Activated T-helper 9 cell treated with anti-CD3 and anti-CD28 coated beads, Interleukin-2, amount 50 U/mL, for 16 hours (primary cell): ENCODE measurements around the gene ADCY2.
A peak's percentile ranks its signal among the peaks of the same experiment; 100 is the strongest.

ENCODE experiments used
- DNase-seq: peaks from one replicate; pipeline ENCODE4 v3.0.0-alpha.2; 2020; ENCODE audit warnings: low read depth

The ADCY2 gene

GRCh38 chr5:7784683-7785380 is 388.9 kb downstream of the ADCY2 start:
- no peak for DNase-seq

GRCh38 chr5:7787770-7788169 is 391.8 kb downstream of the ADCY2 start:
- DNase-seq: no peak

- no peak for DNase-seq
Observed at GRCh38 chr5:7789567-7789966, 393.6 kb downstream of the ADCY2 start.

- DNase-seq: no peak
Observed at GRCh38 chr5:7793895-7794294, 398.0 kb downstream of the ADCY2 start.

GRCh38 chr5:7794311-7794710 is 398.4 kb downstream of the ADCY2 start:
- no peak for DNase-seq

- no peak for DNase-seq
Observed at GRCh38 chr5:7794823-7795222, 398.9 kb downstream of the ADCY2 start.

- DNase-seq: no peak
Observed at GRCh38 chr5:7795306-7795705, 399.4 kb downstream of the ADCY2 start.

GRCh38 chr5:7801891-7802614 is 406.1 kb downstream of the ADCY2 start:
- DNase-seq: no peak

- DNase-seq: no peak
Observed at GRCh38 chr5:7802855-7803254, 406.9 kb downstream of the ADCY2 start.

GRCh38 chr5:7803937-7804336 is 408.0 kb downstream of the ADCY2 start:
- no peak for DNase-seq

- no peak for DNase-seq
Observed at GRCh38 chr5:7805379-7805778, 409.4 kb downstream of the ADCY2 start.

GRCh38 chr5:7808998-7809397 is 413.1 kb downstream of the ADCY2 start:
- no peak for DNase-seq

GRCh38 chr5:7811715-7812114 is 415.8 kb downstream of the ADCY2 start:
- no peak for DNase-seq

GRCh38 chr5:7813007-7813406 is 417.1 kb downstream of the ADCY2 start:
- no peak for DNase-seq

- no peak for DNase-seq
Observed at GRCh38 chr5:7813576-7813975, 417.6 kb downstream of the ADCY2 start.

GRCh38 chr5:7814816-7815215 is 418.9 kb downstream of the ADCY2 start:
- no peak for DNase-seq

GRCh38 chr5:7815892-7816534 is 420.1 kb downstream of the ADCY2 start:
- DNase-seq: peak; percentile 45

- DNase-seq: no peak
Observed at GRCh38 chr5:7816535-7816901, 420.6 kb downstream of the ADCY2 start.

GRCh38 chr5:7822449-7822848 is 426.5 kb downstream of the ADCY2 start:
- no peak for DNase-seq

- no peak for DNase-seq
Observed at GRCh38 chr5:7823594-7823993, 427.7 kb downstream of the ADCY2 start.

- DNase-seq: no peak
Observed at GRCh38 chr5:7824995-7825394, 429.1 kb downstream of the ADCY2 start.

- DNase-seq: no peak
Observed at GRCh38 chr5:7825630-7826029, 429.7 kb downstream of the ADCY2 start.

- no peak for DNase-seq
Observed at GRCh38 chr5:7827610-7828009, 431.7 kb downstream of the ADCY2 start.
